ENCODE results near the gene MIB1.

MIB1 gene

GRCh38 chr18:21747764-21748693 is 7.4 kb downstream of the MIB1 start:
- no peak overlapping the region for H3K4me2 ChIP-seq (ENCODE audit: low read depth, low read length, poor library complexity, severe bottlenecking)
- no peak for TF ChIP-seq EZH2phosphoT487 (conservative IDR thresholded peaks at IDR 0.05; ENCODE audit: low read length)
- TF ChIP-seq, protein P1, sequence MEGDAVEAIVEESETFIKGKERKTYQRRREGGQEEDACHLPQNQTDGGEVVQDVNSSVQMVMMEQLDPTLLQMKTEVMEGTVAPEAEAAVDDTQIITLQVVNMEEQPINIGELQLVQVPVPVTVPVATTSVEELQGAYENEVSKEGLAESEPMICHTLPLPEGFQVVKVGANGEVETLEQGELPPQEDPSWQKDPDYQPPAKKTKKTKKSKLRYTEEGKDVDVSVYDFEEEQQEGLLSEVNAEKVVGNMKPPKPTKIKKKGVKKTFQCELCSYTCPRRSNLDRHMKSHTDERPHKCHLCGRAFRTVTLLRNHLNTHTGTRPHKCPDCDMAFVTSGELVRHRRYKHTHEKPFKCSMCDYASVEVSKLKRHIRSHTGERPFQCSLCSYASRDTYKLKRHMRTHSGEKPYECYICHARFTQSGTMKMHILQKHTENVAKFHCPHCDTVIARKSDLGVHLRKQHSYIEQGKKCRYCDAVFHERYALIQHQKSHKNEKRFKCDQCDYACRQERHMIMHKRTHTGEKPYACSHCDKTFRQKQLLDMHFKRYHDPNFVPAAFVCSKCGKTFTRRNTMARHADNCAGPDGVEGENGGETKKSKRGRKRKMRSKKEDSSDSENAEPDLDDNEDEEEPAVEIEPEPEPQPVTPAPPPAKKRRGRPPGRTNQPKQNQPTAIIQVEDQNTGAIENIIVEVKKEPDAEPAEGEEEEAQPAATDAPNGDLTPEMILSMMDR (IDR thresholded peaks at IDR 0.05; ENCODE audit: insufficient read depth, low read length, poor library complexity, severe bottlenecking): no peak
- no peaks in the 10 kb centered on the region for H3K36me3 ChIP-seq (ENCODE audit: low read length)
- no peak overlapping the region for H2AFZ ChIP-seq (ENCODE audit: low read depth, low read length, severe bottlenecking)
- H3K27ac ChIP-seq (ENCODE audit: low read depth, low read length): no peak overlapping the region
- no peak overlapping the region for H3K4me3 ChIP-seq (ENCODE audit: insufficient read depth, low read length, poor library complexity, severe bottlenecking)
- no peaks in the 10 kb centered on the region for H3K27me3 ChIP-seq (ENCODE audit: low read length)
- no peaks in the 10 kb centered on the region for H3K9me2 ChIP-seq (replicated peaks; ENCODE audit: insufficient read depth, low read length)
- H3K9me3 ChIP-seq (ENCODE audit: insufficient read depth, low read length): no peaks in the 10 kb centered on the region
- peaks cover 93% of the 10 kb centered on the region for H3K79me2 ChIP-seq (ENCODE audit: insufficient read depth, low read length)
- peaks cover 42% of the 10 kb centered on the region for H4K20me1 ChIP-seq (ENCODE audit: low read depth, low read length)
- H3K9ac ChIP-seq (ENCODE audit: low read length): no peak overlapping the region
- peaks cover 21% of the 10 kb centered on the region; the same call in 1 of the 2 replicates for H3F3A ChIP-seq (ENCODE audit: insufficient read depth)

DNA sequence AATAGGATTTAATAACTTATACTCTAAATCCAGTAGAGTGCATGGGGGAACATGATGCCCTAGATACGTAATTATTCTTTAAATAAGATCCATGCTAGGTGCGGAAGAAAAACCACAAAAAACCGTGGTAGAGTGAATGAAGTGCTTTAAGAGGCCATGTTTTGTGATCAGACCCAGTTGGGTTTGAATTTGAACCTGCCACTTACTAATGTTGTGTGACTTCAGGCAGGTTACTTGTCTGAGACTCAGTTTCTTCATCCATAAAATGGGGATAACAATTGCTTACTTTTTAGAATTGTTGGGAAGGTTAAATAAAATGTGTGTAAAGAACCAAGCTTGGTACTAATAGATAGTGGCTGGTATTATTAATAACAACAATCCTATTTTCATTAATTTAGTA is 17.2 kb downstream of the MIB1 start:
- H3K9me2 ChIP-seq (replicated peaks; ENCODE audit: insufficient read depth, low read length): no peaks in the 10 kb centered on the region
- H3K4me2 ChIP-seq (ENCODE audit: low read depth, low read length, poor library complexity, severe bottlenecking): no peak overlapping the region
- H3K27me3 ChIP-seq (ENCODE audit: low read length): no peaks in the 10 kb centered on the region
- no peaks in the 10 kb centered on the region for H3K9me3 ChIP-seq (ENCODE audit: insufficient read depth, low read length)
- TF ChIP-seq EZH2phosphoT487 (conservative IDR thresholded peaks at IDR 0.05; ENCODE audit: low read length): no peak
- TF ChIP-seq, protein P1 (IDR thresholded peaks at IDR 0.05; ENCODE audit: insufficient read depth, low read length, poor library complexity, severe bottlenecking): no peak
- peaks cover 35% of the 10 kb centered on the region for H4K20me1 ChIP-seq (ENCODE audit: low read depth, low read length)
- H3K36me3 ChIP-seq (ENCODE audit: low read length): no peaks in the 10 kb centered on the region
- peaks cover under 1% of the 10 kb centered on the region; the same call in 1 of the 2 replicates for H3F3A ChIP-seq (ENCODE audit: insufficient read depth)
- H2AFZ ChIP-seq (ENCODE audit: low read depth, low read length, severe bottlenecking): no peak overlapping the region
- no peak overlapping the region for H3K4me3 ChIP-seq (ENCODE audit: insufficient read depth, low read length, poor library complexity, severe bottlenecking)
- H3K27ac ChIP-seq (ENCODE audit: low read depth, low read length): no peak overlapping the region
- H3K79me2 ChIP-seq (ENCODE audit: insufficient read depth, low read length): peaks cover 88% of the 10 kb centered on the region
- no peak overlapping the region for H3K9ac ChIP-seq (ENCODE audit: low read length)

- Histone ChIP-seq H3K9me3 (ENCODE audit: insufficient read depth, low read length) (no peaks in the 10 kb centered on the region), H3K79me2 (ENCODE audit: insufficient read depth, low read length) (peaks cover 90% of the 10 kb centered on the region), H3K4me3 (ENCODE audit: insufficient read depth, low read length, poor library complexity, severe bottlenecking) (no peak overlapping the region), H3K27ac (ENCODE audit: low read depth, low read length) (no peak overlapping the region), H3F3A (ENCODE audit: insufficient read depth) (no peaks in the 10 kb centered on the region; the same call in 1 of the 2 replicates), H3K9ac (ENCODE audit: low read length) (no peak overlapping the region), H3K27me3 (ENCODE audit: low read length) (no peaks in the 10 kb centered on the region), H2AFZ (ENCODE audit: low read depth, low read length, severe bottlenecking) (no peak overlapping the region), H4K20me1 (ENCODE audit: low read depth, low read length) (peaks cover 37% of the 10 kb centered on the region), H3K9me2 (replicated peaks; ENCODE audit: insufficient read depth, low read length) (no peaks in the 10 kb centered on the region), H3K36me3 (ENCODE audit: low read length) (no peaks in the 10 kb centered on the region), H3K4me2 (ENCODE audit: low read depth, low read length, poor library complexity, severe bottlenecking) (no peak overlapping the region)
- no peak for TF ChIP-seq EZH2phosphoT487 (conservative IDR thresholded peaks at IDR 0.05; ENCODE audit: low read length)
- TF ChIP-seq, protein P1 (IDR thresholded peaks at IDR 0.05; ENCODE audit: insufficient read depth, low read length, poor library complexity, severe bottlenecking): no peak
These were observed 19.2 kb downstream of the MIB1 start for GRCh38 chr18:21759836-21760235.

Data from SU-DHL-6 (cell line).